ENCODE results near the gene LRRC4. TPM values are rescaled to one million over a fixed set of nuclear protein-coding genes. Genes with fewer than 3 reads are reported as not detected.

The LRRC4 gene
- polyA plus RNA-seq, 1 of the 3 experiments (the other 2 are of a cell fraction), result 0.44 TPM

GRCh38 chr7:127993317-127993716 lies 37.9 kb downstream of the LRRC4 start:
- H3K9me2 ChIP-seq, result no peaks in the 10 kb centered on the region
- peaks cover 9% of the 10 kb centered on the region for H3F3A ChIP-seq (replicated peaks; ENCODE audit: insufficient read depth)
- DNase-seq, result no peak
- POLR2A ChIA-PET, result no interaction called here
- 94% methylated on average over 6 of the region's 6 CpGs for WGBS (ENCODE audit: low lambda C conversion rate)
- no peaks in the 10 kb centered on the region for H3K9me3 ChIP-seq
- CTCF ChIA-PET, result interaction anchor here (0.6 kb wide), 1 partner anchor 9 kb away, joined by 4 read pairs; no protein-coding TSS in a partner anchor
- peaks cover 23% of the 10 kb centered on the region for H4K20me1 ChIP-seq (ENCODE audit: insufficient read depth)
- H2AFZ ChIP-seq (ENCODE audit: low read depth), result no peak overlapping the region
- H3K36me3 ChIP-seq (replicated peaks in 1 of 2; ENCODE audit: control insufficient read depth in 1 of 2, insufficient read depth in 2 of 2, low read length in 1 of 2), result peaks cover 24 to 34% of the 10 kb centered on the region in 2 experiments
- H3K4me3 ChIP-seq (ENCODE audit: low read depth in 2 of 2, low read length in 1 of 2), result no peak overlapping the region
- H3K79me2 ChIP-seq (ENCODE audit: insufficient read depth), result peaks cover 5% of the 10 kb centered on the region; the same call in 1 of the 2 replicates
- TF ChIP-seq POLR2AphosphoS5 (IDR thresholded peaks at IDR 0.05; ENCODE audit: low read depth, low read length), result no peak
- TF ChIP-seq RAD21 (IDR thresholded peaks at IDR 0.05; ENCODE audit: low read length), result no peak
- TF ChIP-seq NRF1 (IDR thresholded peaks at IDR 0.05; ENCODE audit: low read depth, low read length), result no peak
- TF ChIP-seq TCF12 (IDR thresholded peaks at IDR 0.05), result no peak
- TF ChIP-seq CHD2 (IDR thresholded peaks at IDR 0.05; ENCODE audit: low read length, partially characterized antibody), result no peak
- TF ChIP-seq MXI1 (IDR thresholded peaks at IDR 0.05; ENCODE audit: low read depth, low read length), result no peak
- TF ChIP-seq JUND (IDR thresholded peaks at IDR 0.05), result no peak
- no peak for TF ChIP-seq TAF1 (IDR thresholded peaks at IDR 0.05; ENCODE audit: borderline replicate concordance, low read depth, low read length)
- no peak for TF ChIP-seq NFIC (IDR thresholded peaks at IDR 0.05; ENCODE audit: borderline replicate concordance)
- no peak for TF ChIP-seq YY1 (IDR thresholded peaks at IDR 0.05; ENCODE audit: low read depth)
- no peak for TF ChIP-seq REST (IDR thresholded peaks at IDR 0.05; ENCODE audit: low read depth, low read length)
- TF ChIP-seq MAX (IDR thresholded peaks at IDR 0.05; ENCODE audit: low read depth), result no peak
- no peak overlapping the region for H3K4me2 ChIP-seq
- no peak overlapping the region for H3K9ac ChIP-seq
- H3K27me3 ChIP-seq (ENCODE audit: insufficient read depth), result no peaks in the 10 kb centered on the region
- H3K4me1 ChIP-seq (ENCODE audit: control insufficient read depth in 1 of 2, insufficient read depth in 2 of 2, low read depth in 1 of 2, low read length in 1 of 2), result peaks cover 17 to 43% of the 10 kb centered on the region in 2 experiments; a peak in 2 of 4 replicates
- H3K27ac ChIP-seq (ENCODE audit: low read depth in 2 of 2, low read length in 1 of 2), result no peak overlapping the region; a peak in 1 of 4 replicates

GRCh38 chr7:127988751-127989150 lies 42.5 kb downstream of the LRRC4 start:
- no peak for DNase-seq

More at GRCh38 chr7:127988751-127989150, 42.5 kb downstream of the LRRC4 start:
- Histone ChIP-seq H3K36me3 (replicated peaks in 1 of 2; ENCODE audit: control insufficient read depth in 1 of 2, insufficient read depth in 2 of 2, low read length in 1 of 2) (peaks cover 21 to 30% of the 10 kb centered on the region in 2 experiments), H3K4me2 (no peak overlapping the region), H3K4me1 (ENCODE audit: control insufficient read depth in 1 of 2, insufficient read depth in 2 of 2, low read depth in 1 of 2, low read length in 1 of 2) (peaks cover 0 to 26% of the 10 kb centered on the region in 2 experiments; a peak in 1 of 4 replicates), H3F3A (replicated peaks; ENCODE audit: insufficient read depth) (no peaks in the 10 kb centered on the region), H3K79me2 (ENCODE audit: insufficient read depth) (no peaks in the 10 kb centered on the region; the same call in 1 of the 2 replicates), H3K9ac (no peak overlapping the region), H3K27ac (ENCODE audit: low read depth in 2 of 2, low read length in 1 of 2) (no peak overlapping the region), H2AFZ (ENCODE audit: low read depth) (no peak overlapping the region), H3K27me3 (ENCODE audit: insufficient read depth) (no peaks in the 10 kb centered on the region), H4K20me1 (ENCODE audit: insufficient read depth) (peaks cover 3% of the 10 kb centered on the region; the same call in 1 of the 2 replicates), H3K9me3 (no peaks in the 10 kb centered on the region), H3K9me2 (no peaks in the 10 kb centered on the region), H3K4me3 (ENCODE audit: low read depth in 2 of 2, low read length in 1 of 2) (no peak overlapping the region)
- ChIA-PET POLR2A (no interaction called here), CTCF (interaction anchor here (1.2 to 2.1 kb wide), 2 partner anchors 31 to 46 kb away, joined by 3 to 6 read pairs; no protein-coding TSS in a partner anchor)
- TF ChIP-seq RCOR1 (IDR thresholded peaks at IDR 0.05; ENCODE audit: low read length), result no peak
- no peak for TF ChIP-seq TEAD4 (IDR thresholded peaks at IDR 0.05; ENCODE audit: borderline replicate concordance, insufficient read depth)
- TF ChIP-seq ELF1 (IDR thresholded peaks at IDR 0.05), result no peak
- no peak for TF ChIP-seq MEF2A (IDR thresholded peaks at IDR 0.05; ENCODE audit: borderline replicate concordance, low read depth)
- TF ChIP-seq RXRA (IDR thresholded peaks at IDR 0.05; ENCODE audit: borderline replicate concordance, low read depth), result no peak
- TF ChIP-seq USF1 (IDR thresholded peaks at IDR 0.05; ENCODE audit: borderline replicate concordance, low read depth), result no peak
- no peak for TF ChIP-seq FOXM1 (IDR thresholded peaks at IDR 0.05; ENCODE audit: low read depth)
- TF ChIP-seq FOXJ3 (CRISPR knock-in tag; IDR thresholded peaks at IDR 0.05), result no peak
- TF ChIP-seq SIN3A (IDR thresholded peaks at IDR 0.05; ENCODE audit: borderline replicate concordance, low read depth, low read length), result no peak
- TF ChIP-seq NRF1 (IDR thresholded peaks at IDR 0.05; ENCODE audit: low read depth, low read length), result no peak
- 100% methylated on average over 1 of the region's 1 CpG for WGBS (ENCODE audit: low lambda C conversion rate)
